Common myeloid progenitor, CD34-positive (primary cell): Measurements from ENCODE around the gene FRMD8.

Experiments
- CTCF ChIA-PET: fragments of 350-600 bp; sonication (Branson Sonifier 250); formaldehyde crosslinking; loops from one replicate; lab custom pipeline; 2021; ENCODE audit warnings: antibody characterized with exemption; lab: Charles Lee
- POLR2A ChIA-PET: fragments of 350-600 bp; sonication (Branson Sonifier 250); formaldehyde crosslinking; loops from one replicate; lab custom pipeline; 2021; ENCODE audit warnings: antibody characterized with exemption; lab: Charles Lee
- DNase-seq, 3 donors: peaks; one replicate each; pipeline versions ENCODE4 v3.0.0 to v3.0.0-alpha.2; 2013
- H3K27ac ChIP-seq, 2 experiments: 1 replicate in 1 of 2; 2 replicates in 1 of 2; pipeline ENCODE4 v1.7.0; 2013; ENCODE audit warnings: inconsistent platforms in 2 of 2, low read length in 2 of 2, mild to moderate bottlenecking in 2 of 2, low read depth in 1 of 2, moderate library complexity in 1 of 2; ENCODE audit not compliant: severe bottlenecking in 2 of 2, insufficient read depth in 1 of 2, poor library complexity in 1 of 2
- H3K27me3 ChIP-seq, 5 experiments: replicated peaks in 2 of 5; 1 replicate in 3 of 5; 2 replicates in 2 of 5; pipeline versions ENCODE4 v1.6.1 to v1.7.0; 2013; ENCODE audit warnings: low read length in 4 of 5, mild to moderate bottlenecking in 2 of 5, moderate library complexity in 2 of 5, inconsistent platforms in 1 of 5; ENCODE audit not compliant: insufficient read depth in 5 of 5, control insufficient read depth in 4 of 5
- H3K36me3 ChIP-seq, 4 experiments: 1 replicate in 2 of 4; 2 replicates in 2 of 4; pipeline versions ENCODE4 v1.6.1 to v1.7.0; 2013; ENCODE audit warnings: low read length in 3 of 4, control low read depth in 1 of 4, mild to moderate bottlenecking in 1 of 4; ENCODE audit not compliant: control insufficient read depth in 4 of 4, insufficient read depth in 4 of 4
- H3K4me1 ChIP-seq, 4 experiments: 1 replicate in 3 of 4; 2 replicates in 1 of 4; pipeline versions ENCODE4 v1.6.1 to v1.7.1; 2013; ENCODE audit warnings: low read length in 3 of 4, mild to moderate bottlenecking in 3 of 4, control low read depth in 1 of 4, inconsistent platforms in 1 of 4, moderate library complexity in 1 of 4; ENCODE audit not compliant: control insufficient read depth in 4 of 4, insufficient read depth in 4 of 4; ENCODE audit errors: control extremely low read depth in 1 of 4
- H3K4me3 ChIP-seq, 7 experiments: 1 replicate in 4 of 7; 2 replicates in 3 of 7; pipeline versions ENCODE4 v1.5.1 to v1.7.0; 2013; ENCODE audit warnings: mild to moderate bottlenecking in 7 of 7, low read length in 6 of 7, moderate library complexity in 6 of 7, inconsistent platforms in 2 of 7, low read depth in 2 of 7, control low read depth in 1 of 7; ENCODE audit not compliant: insufficient read depth in 4 of 7, control insufficient read depth in 1 of 7; ENCODE audit errors: extremely low read depth in 1 of 7
- H3K9me3 ChIP-seq, 5 experiments: 1 replicate in 4 of 5; 2 replicates in 1 of 5; pipeline versions ENCODE4 v1.6.1 to v1.7.1; 2013; ENCODE audit warnings: low read length in 4 of 5, mild to moderate bottlenecking in 2 of 5, inconsistent platforms in 1 of 5, low read depth in 1 of 5, moderate library complexity in 1 of 5; ENCODE audit not compliant: control insufficient read depth in 4 of 5, insufficient read depth in 2 of 5; ENCODE audit errors: control extremely low read depth in 1 of 5
- WGBS: methylation state at CpG from one replicate; pipeline ENCODE4 v1.1.5; 2013; ENCODE audit not compliant: insufficient coverage; 5-methylcytosine and 5-hydroxymethylcytosine counted together

FRMD8 gene

DNA sequence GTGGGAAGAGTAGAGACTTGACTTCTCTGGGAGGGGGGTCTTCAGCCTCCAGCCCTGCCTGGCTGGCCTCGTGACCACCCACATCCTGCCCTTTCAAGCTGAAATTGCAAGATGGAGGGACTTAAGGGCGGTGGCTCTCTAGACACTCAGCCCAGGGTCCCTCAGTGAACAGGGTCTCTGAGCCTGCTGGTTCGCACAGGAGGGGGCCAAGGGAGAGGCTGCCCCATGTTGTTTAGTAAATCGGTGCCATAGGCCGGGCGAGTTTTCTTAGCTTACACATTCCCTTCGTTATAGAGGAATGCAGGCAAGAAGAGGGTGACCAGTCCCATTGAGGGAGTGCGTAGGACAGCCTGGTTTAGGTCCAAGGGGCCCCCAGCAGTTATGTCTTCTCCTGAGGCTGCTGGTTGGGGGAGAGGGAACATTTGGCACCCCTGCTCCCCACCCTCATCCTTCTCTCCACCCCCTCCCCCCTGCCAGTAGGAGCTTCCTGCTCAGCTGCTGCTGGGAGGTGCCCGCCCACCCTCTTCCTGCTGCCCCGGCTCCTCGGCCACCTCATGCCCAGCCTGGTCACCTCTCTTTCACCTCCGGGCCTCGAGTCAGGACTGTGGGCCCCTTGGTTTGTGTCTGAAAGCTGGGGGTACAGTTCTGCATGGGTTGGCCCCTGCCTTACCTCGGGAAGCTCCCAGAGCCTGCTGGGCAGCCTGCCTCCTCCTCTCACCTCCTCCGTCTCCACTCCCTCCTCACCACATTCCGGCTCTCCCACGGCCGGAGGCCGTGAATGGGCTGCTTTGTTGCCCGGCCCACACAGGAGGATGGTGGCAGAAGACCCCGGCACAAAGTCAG lies 3.9 kb downstream of the FRMD8 start:
- no peaks in the 10 kb centered on the region for H3K27me3 ChIP-seq
- 76% methylated on average over 19 of the region's 21 CpGs for WGBS
- no peaks in the 10 kb centered on the region for H3K9me3 ChIP-seq
- no peak overlapping the region for H3K4me3 ChIP-seq
- H3K36me3 ChIP-seq = peaks cover 0 to 46% (median 30%) of the 10 kb centered on the region in 4 experiments
- CTCF ChIA-PET = interaction anchor here (0.5 to 2.9 kb wide), 5 partner anchors 15 to 544 kb away, joined by 3 to 7 read pairs (median 3); no protein-coding TSS in a partner anchor
- H3K27ac ChIP-seq = peak overlapping the region in 1 of 2 experiments; percentile 29
- POLR2A ChIA-PET = interaction anchor here (1.1 to 1.4 kb wide), 3 partner anchors 25 to 31 kb away, joined by 3 to 4 read pairs (median 3); no protein-coding TSS in a partner anchor
- H3K4me1 ChIP-seq = peaks cover 3 to 45% (median 43%) of the 10 kb centered on the region in 4 experiments
- no peak for DNase-seq

DNA sequence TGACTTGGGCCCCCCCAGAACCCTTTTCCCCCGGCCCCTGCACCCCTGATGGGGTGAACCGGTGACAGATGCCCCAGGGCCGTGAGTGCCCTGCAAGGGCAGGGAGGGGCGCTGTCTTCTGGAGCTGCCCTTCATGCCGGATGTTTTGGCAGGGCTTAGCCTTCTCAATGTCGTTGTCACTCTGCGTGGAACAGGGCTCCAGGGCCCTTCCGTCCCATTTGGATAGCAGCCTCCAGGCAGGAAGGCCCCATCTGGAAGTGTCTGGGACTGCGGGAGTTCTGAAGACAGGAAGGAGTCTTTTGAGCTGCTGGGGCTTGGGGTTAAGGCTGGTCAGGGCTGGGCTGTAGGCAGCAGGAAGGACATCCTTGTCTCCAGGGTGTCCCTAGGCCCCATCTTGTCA lies 4.6 kb downstream of the FRMD8 start:
- ChIA-PET POLR2A (interaction anchor here (0.8 to 1.2 kb wide), 2 partner anchors 12 to 31 kb away, joined by 3 read pairs; no protein-coding TSS in a partner anchor), CTCF (interaction anchor here (1.2 to 2.9 kb wide), 4 partner anchors 15 to 43 kb away, joined by 3 to 7 read pairs (median 4); no protein-coding TSS in a partner anchor)
- Histone ChIP-seq H3K4me1 (peaks cover 3 to 41% (median 39%) of the 10 kb centered on the region in 4 experiments), H3K4me3 (no peak overlapping the region), H3K36me3 (peaks cover 0 to 52% (median 34%) of the 10 kb centered on the region in 4 experiments), H3K27ac (no peak overlapping the region), H3K27me3 (no peaks in the 10 kb centered on the region), H3K9me3 (no peaks in the 10 kb centered on the region)
- 96% methylated on average over 9 of the region's 9 CpGs for WGBS
- DNase-seq = no peak

DNA sequence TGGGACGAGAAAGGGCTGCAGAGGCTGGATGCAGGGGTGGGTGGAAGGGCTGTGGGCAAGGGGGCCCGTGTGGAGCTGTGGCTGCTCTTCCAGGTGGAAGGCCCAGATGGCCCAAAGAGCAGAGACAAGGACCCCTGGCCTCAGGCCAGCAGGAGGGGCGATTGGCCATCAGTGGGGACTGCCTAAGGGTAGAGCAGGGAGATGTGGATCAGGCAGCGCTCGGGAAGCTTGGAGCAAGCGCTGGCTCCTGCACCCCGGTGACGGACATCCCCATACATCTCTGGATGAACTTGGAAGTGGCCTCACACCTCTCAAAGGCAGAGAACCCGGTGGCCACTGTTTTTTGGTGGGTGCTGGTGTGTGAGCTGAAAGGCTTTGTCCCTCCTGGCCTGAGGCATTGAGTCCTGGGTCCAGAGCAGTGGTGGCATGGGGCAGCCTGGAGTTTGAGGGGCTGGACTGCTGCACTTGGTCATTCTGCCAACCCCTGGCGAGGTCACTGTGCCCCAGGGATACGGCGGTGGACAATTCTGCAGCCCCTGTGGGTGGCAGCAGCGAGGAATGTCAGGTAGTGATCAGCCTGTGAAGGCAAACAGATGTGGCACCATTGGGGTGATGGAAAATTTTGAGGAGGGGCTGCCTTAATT lies 5.9 kb downstream of the FRMD8 start:
- ChIA-PET CTCF (interaction anchor here (0.9 to 2.9 kb wide), 4 partner anchors 10 to 63 kb away, joined by 3 to 7 read pairs (median 3); no protein-coding TSS in a partner anchor), POLR2A (no interaction called here)
- WGBS = 86% methylated on average over 7 of the region's 13 CpGs
- peaks cover 0 to 29% (median 28%) of the 10 kb centered on the region in 4 experiments for H3K4me1 ChIP-seq
- peaks cover 0 to 59% (median 42%) of the 10 kb centered on the region in 4 experiments for H3K36me3 ChIP-seq
- H3K27ac ChIP-seq = no peak overlapping the region
- no peak for DNase-seq
- H3K9me3 ChIP-seq = no peaks in the 10 kb centered on the region
- no peak overlapping the region for H3K4me3 ChIP-seq
- H3K27me3 ChIP-seq = no peaks in the 10 kb centered on the region

DNA sequence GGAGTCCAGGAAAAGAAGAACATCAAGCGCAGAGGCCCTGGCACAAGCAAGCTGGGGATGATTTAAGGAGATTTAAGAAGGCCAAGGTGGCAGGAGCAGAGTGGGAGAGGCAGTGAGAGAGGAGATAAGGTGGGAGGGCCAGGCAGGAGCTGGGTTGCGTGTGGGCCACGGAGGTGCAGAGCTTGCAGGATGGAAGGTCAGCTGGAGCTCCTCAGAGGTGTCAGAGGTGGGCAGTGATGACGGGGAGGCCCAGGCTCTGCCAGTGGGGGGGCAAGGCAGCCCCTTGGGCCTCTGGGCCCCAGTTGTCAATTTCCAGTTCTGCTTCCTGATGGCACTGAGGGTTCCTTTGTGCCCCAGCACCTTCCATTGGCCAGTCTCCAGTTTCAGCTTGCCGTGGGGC lies 6.5 kb downstream of the FRMD8 start:
- POLR2A ChIA-PET = no interaction called here
- peaks cover 0 to 63% (median 45%) of the 10 kb centered on the region in 4 experiments for H3K36me3 ChIP-seq

GRCh38 chr11:65393513-65394079 lies 7.2 kb downstream of the FRMD8 start:
- ChIA-PET CTCF (interaction anchor here (0.7 to 2.9 kb wide), 6 partner anchors 11 to 125 kb away, joined by 3 to 7 read pairs (median 3); partner anchors contain the start of gene SLC25A45), POLR2A (no interaction called here)
- Histone ChIP-seq H3K36me3 (peaks cover 0 to 70% (median 48%) of the 10 kb centered on the region in 4 experiments), H3K9me3 (no peaks in the 10 kb centered on the region), H3K27me3 (no peaks in the 10 kb centered on the region), H3K4me3 (no peak overlapping the region), H3K27ac (no peak overlapping the region), H3K4me1 (peaks cover 0 to 19% (median 17%) of the 10 kb centered on the region in 4 experiments)
- WGBS = 87% methylated on average over 11 of the region's 17 CpGs
- DNase-seq = no peak

More for the DNA sequence above, 6.5 kb downstream of the FRMD8 start:
- CTCF ChIA-PET = interaction anchor here (1.1 to 2.9 kb wide), 4 partner anchors 11 to 35 kb away, joined by 3 to 7 read pairs (median 3); no protein-coding TSS in a partner anchor
- no peak for DNase-seq
- WGBS = 84% methylated on average over 5 of the region's 5 CpGs
- H3K27me3 ChIP-seq = no peaks in the 10 kb centered on the region
- no peak overlapping the region for H3K27ac ChIP-seq
- H3K4me1 ChIP-seq = peaks cover 0 to 26% (median 24%) of the 10 kb centered on the region in 4 experiments
- H3K4me3 ChIP-seq = no peak overlapping the region
- no peaks in the 10 kb centered on the region for H3K9me3 ChIP-seq

GRCh38 chr11:65394125-65394536 lies 7.7 kb downstream of the FRMD8 start:
- ChIA-PET CTCF (interaction anchor here (0.7 to 1.3 kb wide), 4 partner anchors 11 to 124 kb away, joined by 3 read pairs; partner anchors contain the start of gene SLC25A45), POLR2A (no interaction called here)
- no peaks in the 10 kb centered on the region for H3K9me3 ChIP-seq
- H3K4me3 ChIP-seq = no peak overlapping the region
- no peaks in the 10 kb centered on the region for H3K27me3 ChIP-seq
- 100% methylated on average over 17 of the region's 20 CpGs for WGBS
- no peak for DNase-seq
- peaks cover 0 to 15% (median 12%) of the 10 kb centered on the region in 4 experiments for H3K4me1 ChIP-seq
- H3K27ac ChIP-seq = no peak overlapping the region
- peaks cover 0 to 72% (median 48%) of the 10 kb centered on the region in 4 experiments for H3K36me3 ChIP-seq
